ENCODE data around the gene KAT8.

Gene KAT8

DNA sequence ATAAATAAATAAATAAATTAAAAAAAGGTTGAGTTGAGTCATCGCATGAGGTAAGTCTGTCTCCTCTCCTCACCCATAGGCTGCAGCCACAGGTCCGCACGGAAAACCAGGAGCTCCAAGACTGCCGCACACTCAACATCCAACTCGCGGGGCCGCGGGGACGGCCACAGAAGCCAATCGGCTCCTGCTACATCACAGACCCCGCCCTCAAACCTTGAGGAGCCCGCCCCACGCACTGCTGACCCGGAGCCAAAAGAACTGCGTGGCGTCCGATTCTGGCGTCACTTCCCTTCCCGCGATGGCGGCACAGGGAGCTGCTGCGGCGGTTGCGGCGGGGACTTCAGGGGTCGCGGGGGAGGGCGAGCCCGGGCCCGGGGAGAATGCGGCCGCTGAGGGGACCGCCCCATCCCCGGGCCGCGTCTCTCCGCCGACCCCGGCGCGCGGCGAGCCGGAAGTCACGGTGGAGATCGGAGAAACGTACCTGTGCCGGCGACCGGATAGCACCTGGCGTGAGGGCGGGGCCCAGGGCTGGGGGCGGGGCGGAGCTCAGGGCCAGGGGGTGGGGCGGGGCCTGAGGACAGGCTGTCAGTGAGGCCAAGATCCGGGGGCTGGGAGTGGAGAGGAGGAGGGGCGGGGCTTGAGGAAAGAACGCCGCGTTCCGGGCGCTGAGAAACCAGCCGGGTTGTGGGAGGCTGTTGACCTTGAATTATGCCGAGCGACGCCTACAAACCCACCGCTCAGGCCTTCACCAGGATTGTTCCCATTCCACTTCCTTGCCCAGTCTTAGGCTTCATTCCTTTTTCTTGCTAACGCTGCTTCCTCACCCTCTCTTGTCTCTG, at the start of gene KAT8:
TSS of gene KAT8 (plus strand) at position 281 of the 839 bp plus-strand sequence. CDS start at position 299, 18 bp downstream.
- Histone ChIP-seq H3K36me3 (ENCODE audit: control insufficient read depth, insufficient read depth, low read length) (peaks cover 5% of the 10 kb centered on the region), H3K4me1 (ENCODE audit: control insufficient read depth, insufficient read depth, low read length) (peaks cover 20% of the 10 kb centered on the region)

DNA sequence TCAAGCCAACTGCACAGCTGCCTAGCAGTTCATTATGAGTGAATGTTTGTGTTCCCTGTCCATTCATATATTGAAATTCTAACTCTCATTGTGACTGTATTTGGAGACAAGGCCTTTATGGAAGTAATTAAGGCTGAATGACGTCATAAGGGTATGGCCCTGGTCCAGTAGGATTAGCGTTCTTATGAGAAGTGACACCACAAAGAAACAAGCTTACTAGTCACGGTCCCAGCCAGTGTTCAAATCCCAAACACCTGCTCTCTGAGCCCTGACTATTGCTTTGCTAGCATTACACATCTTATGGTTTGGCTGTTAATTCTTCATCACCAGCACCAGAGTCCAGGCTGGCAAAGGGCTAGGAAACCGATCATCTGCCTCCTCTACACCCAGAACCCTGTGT, 45.6 kb upstream of the KAT8 start:
- Histone ChIP-seq H3K4me3 (ENCODE audit: low read length) (no peak overlapping the region), H3K9ac (ENCODE audit: low read length) (no peak overlapping the region)

More for the DNA sequence above, at the start of gene KAT8:
- Histone ChIP-seq H3K9me3 (ENCODE audit: control insufficient read depth, low read length) (no peaks in the 10 kb centered on the region), H3K9ac (ENCODE audit: low read length) (peak within 1 kb of the TSS; percentile 96), H3K4me3 (ENCODE audit: low read length) (peak within 1 kb of the TSS; percentile 72), H3K27me3 (ENCODE audit: control insufficient read depth, insufficient read depth, low read length) (no peaks in the 10 kb centered on the region)

GRCh38 chr16:31072540-31073141, 44.8 kb upstream of the KAT8 start:
- peaks cover 17% of the 10 kb centered on the region for H3K4me1 ChIP-seq (ENCODE audit: control insufficient read depth, insufficient read depth, low read length)
- H3K27me3 ChIP-seq (ENCODE audit: control insufficient read depth, insufficient read depth, low read length), result no peaks in the 10 kb centered on the region

More for the DNA sequence above, 45.6 kb upstream of the KAT8 start:
- Histone ChIP-seq H3K4me1 (ENCODE audit: control insufficient read depth, insufficient read depth, low read length) (peaks cover 17% of the 10 kb centered on the region), H3K27me3 (ENCODE audit: control insufficient read depth, insufficient read depth, low read length) (no peaks in the 10 kb centered on the region), H3K36me3 (ENCODE audit: control insufficient read depth, insufficient read depth, low read length) (peaks cover 6% of the 10 kb centered on the region), H3K9me3 (ENCODE audit: control insufficient read depth, low read length) (no peaks in the 10 kb centered on the region)

DNA sequence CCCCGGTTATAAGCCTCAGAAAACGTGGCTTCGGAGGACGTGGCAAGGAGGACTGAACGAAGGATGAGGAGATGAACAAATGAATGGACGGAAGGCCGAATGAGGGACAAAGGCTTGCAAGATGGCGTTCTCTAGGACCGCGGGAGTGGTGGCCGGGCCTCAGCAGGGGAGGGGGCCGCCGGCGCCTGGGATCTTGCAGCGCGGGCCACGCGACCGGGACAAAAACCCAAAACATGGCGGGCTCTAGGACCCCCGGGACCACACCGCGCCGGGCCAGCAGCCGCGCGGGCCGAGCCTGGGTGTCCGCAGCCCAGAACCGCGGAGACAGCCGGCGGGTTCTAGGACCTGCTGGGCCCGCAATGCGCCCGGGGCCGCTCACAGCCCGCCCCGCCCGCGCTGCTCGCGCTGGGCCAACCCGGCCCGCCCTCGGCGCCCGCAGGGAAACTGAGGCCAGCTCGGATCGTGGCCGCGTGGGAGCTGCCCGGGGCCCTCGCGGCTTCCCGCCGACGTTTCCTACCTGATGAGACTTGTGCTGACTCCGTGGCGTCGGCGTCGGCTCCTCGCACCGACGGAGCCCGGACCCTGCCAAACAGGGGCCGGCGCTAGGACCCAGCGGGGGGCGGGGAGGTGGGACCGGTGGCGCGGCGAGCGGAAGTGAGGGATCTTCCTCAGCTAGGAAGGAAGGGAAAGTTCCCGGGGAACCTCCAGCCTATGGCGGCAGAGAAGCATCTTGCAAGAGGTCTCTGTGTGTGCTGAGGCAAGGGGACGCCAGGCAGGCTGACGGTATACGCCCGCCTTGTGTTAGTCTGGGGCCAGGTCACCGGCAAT, 44.1 kb upstream of the KAT8 start:
- H3K9ac ChIP-seq (ENCODE audit: low read length), result peak overlapping the region; percentile 72
- peaks cover 17% of the 10 kb centered on the region for H3K4me1 ChIP-seq (ENCODE audit: control insufficient read depth, insufficient read depth, low read length)
- peak overlapping the region; percentile 99 for H3K4me3 ChIP-seq (ENCODE audit: low read length)
- no peaks in the 10 kb centered on the region for H3K9me3 ChIP-seq (ENCODE audit: control insufficient read depth, low read length)
- H3K27me3 ChIP-seq (ENCODE audit: control insufficient read depth, insufficient read depth, low read length), result no peaks in the 10 kb centered on the region
- H3K36me3 ChIP-seq (ENCODE audit: control insufficient read depth, insufficient read depth, low read length), result peaks cover 6% of the 10 kb centered on the region

More at GRCh38 chr16:31072540-31073141, 44.8 kb upstream of the KAT8 start:
- peak overlapping the region; percentile 99 for H3K4me3 ChIP-seq (ENCODE audit: low read length)
- peaks cover 6% of the 10 kb centered on the region for H3K36me3 ChIP-seq (ENCODE audit: control insufficient read depth, insufficient read depth, low read length)
- H3K9me3 ChIP-seq (ENCODE audit: control insufficient read depth, low read length), result no peaks in the 10 kb centered on the region
- peak overlapping the region; percentile 72 for H3K9ac ChIP-seq (ENCODE audit: low read length)

- Histone ChIP-seq H3K9me3 (ENCODE audit: control insufficient read depth, low read length) (no peaks in the 10 kb centered on the region), H3K27me3 (ENCODE audit: control insufficient read depth, insufficient read depth, low read length) (no peaks in the 10 kb centered on the region), H3K4me1 (ENCODE audit: control insufficient read depth, insufficient read depth, low read length) (peaks cover 17% of the 10 kb centered on the region), H3K36me3 (ENCODE audit: control insufficient read depth, insufficient read depth, low read length) (peaks cover 6% of the 10 kb centered on the region), H3K9ac (ENCODE audit: low read length) (peak within 1 kb of the TSS; percentile 91), H3K4me3 (ENCODE audit: low read length) (peak within 1 kb of the TSS; percentile 99)
These were observed 43.3 kb upstream of the KAT8 start, which contains the start of the genes ZNF646 and ZNF668 for GRCh38 chr16:31073970-31074813. Gene ZNF646 (plus strand): TSS chr16:31074422. CDS start chr16:31076325, 1,903 bp downstream. Gene ZNF668 (minus strand): TSS chr16:31074240. CDS start chr16:31064459, 9,781 bp downstream.

GRCh38 chr16:31074814-31075183, 42.7 kb upstream of the KAT8 start:
- Histone ChIP-seq H3K27me3 (ENCODE audit: control insufficient read depth, insufficient read depth, low read length) (no peaks in the 10 kb centered on the region), H3K9ac (ENCODE audit: low read length) (peak overlapping the region; percentile 91), H3K4me1 (ENCODE audit: control insufficient read depth, insufficient read depth, low read length) (peaks cover 17% of the 10 kb centered on the region), H3K4me3 (ENCODE audit: low read length) (peak overlapping the region; percentile 84), H3K36me3 (ENCODE audit: control insufficient read depth, insufficient read depth, low read length) (peaks cover 6% of the 10 kb centered on the region), H3K9me3 (ENCODE audit: control insufficient read depth, low read length) (no peaks in the 10 kb centered on the region)

DNA sequence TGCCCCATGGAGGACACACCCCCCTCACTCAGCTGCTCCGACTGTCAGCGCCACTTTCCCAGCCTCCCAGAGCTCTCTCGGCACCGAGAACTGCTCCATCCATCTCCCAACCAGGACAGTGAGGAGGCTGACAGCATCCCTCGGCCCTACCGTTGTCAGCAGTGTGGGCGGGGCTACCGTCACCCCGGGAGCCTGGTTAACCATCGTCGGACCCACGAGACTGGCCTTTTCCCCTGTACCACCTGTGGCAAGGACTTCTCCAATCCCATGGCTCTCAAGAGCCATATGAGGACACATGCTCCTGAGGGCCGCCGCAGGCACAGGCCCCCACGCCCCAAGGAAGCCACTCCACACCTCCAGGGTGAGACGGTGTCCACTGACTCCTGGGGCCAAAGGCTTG, 41.1 kb upstream of the KAT8 start:
- Histone ChIP-seq H3K27me3 (ENCODE audit: control insufficient read depth, insufficient read depth, low read length) (no peaks in the 10 kb centered on the region), H3K36me3 (ENCODE audit: control insufficient read depth, insufficient read depth, low read length) (peaks cover 16% of the 10 kb centered on the region), H3K4me1 (ENCODE audit: control insufficient read depth, insufficient read depth, low read length) (peaks cover 17% of the 10 kb centered on the region), H3K9me3 (ENCODE audit: control insufficient read depth, low read length) (no peaks in the 10 kb centered on the region), H3K4me3 (ENCODE audit: low read length) (no peak overlapping the region), H3K9ac (ENCODE audit: low read length) (no peak overlapping the region)

- Histone ChIP-seq H3K9me3 (ENCODE audit: control insufficient read depth, low read length) (no peaks in the 10 kb centered on the region), H3K9ac (ENCODE audit: low read length) (no peak overlapping the region), H3K4me3 (ENCODE audit: low read length) (no peak overlapping the region), H3K4me1 (ENCODE audit: control insufficient read depth, insufficient read depth, low read length) (peaks cover 14% of the 10 kb centered on the region), H3K27me3 (ENCODE audit: control insufficient read depth, insufficient read depth, low read length) (no peaks in the 10 kb centered on the region), H3K36me3 (ENCODE audit: control insufficient read depth, insufficient read depth, low read length) (peaks cover 16% of the 10 kb centered on the region)
These were observed 40.4 kb upstream of the KAT8 start for GRCh38 chr16:31077024-31077423.

DNA sequence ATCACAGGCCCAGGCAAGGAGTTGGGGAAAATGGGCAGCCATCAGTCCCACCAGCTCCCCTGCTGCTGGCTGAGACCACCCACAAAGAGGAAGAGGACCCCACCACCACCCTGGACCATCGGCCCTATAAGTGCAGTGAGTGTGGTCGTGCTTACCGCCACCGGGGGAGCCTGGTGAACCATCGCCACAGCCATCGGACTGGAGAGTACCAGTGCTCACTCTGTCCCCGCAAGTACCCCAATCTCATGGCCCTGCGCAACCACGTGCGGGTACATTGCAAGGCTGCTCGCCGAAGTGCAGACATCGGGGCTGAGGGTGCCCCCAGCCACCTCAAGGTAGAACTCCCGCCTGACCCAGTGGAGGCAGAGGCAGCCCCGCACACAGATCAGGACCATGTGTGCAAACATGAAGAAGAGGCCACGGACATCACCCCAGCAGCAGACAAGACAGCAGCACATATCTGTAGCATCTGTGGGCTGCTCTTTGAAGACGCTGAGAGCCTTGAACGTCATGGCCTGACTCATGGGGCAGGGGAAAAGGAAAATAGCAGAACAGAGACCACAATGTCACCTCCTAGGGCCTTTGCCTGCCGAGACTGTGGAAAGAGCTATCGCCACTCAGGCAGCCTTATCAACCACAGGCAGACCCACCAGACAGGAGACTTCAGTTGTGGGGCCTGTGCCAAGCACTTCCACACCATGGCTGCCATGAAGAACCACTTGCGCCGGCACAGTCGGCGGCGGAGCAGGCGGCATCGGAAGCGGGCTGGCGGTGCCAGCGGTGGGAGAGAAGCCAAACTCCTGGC, 39.7 kb upstream of the KAT8 start:
- no peaks in the 10 kb centered on the region for H3K9me3 ChIP-seq (ENCODE audit: control insufficient read depth, low read length)
- peaks cover 16% of the 10 kb centered on the region for H3K36me3 ChIP-seq (ENCODE audit: control insufficient read depth, insufficient read depth, low read length)
- H3K9ac ChIP-seq (ENCODE audit: low read length), result no peak overlapping the region
- H3K4me3 ChIP-seq (ENCODE audit: low read length), result no peak overlapping the region
- no peaks in the 10 kb centered on the region for H3K27me3 ChIP-seq (ENCODE audit: control insufficient read depth, insufficient read depth, low read length)
- H3K4me1 ChIP-seq (ENCODE audit: control insufficient read depth, insufficient read depth, low read length), result peaks cover 11% of the 10 kb centered on the region

- Histone ChIP-seq H3K4me1 (ENCODE audit: control insufficient read depth, insufficient read depth, low read length) (peaks cover 11% of the 10 kb centered on the region), H3K36me3 (ENCODE audit: control insufficient read depth, insufficient read depth, low read length) (peaks cover 16% of the 10 kb centered on the region), H3K9ac (ENCODE audit: low read length) (no peak overlapping the region), H3K4me3 (ENCODE audit: low read length) (no peak overlapping the region), H3K27me3 (ENCODE audit: control insufficient read depth, insufficient read depth, low read length) (no peaks in the 10 kb centered on the region), H3K9me3 (ENCODE audit: control insufficient read depth, low read length) (no peaks in the 10 kb centered on the region)
These were observed 38.7 kb upstream of the KAT8 start for GRCh38 chr16:31078597-31079341.
